NCI-H82 (cell line): ENCODE measurements around the gene LIMCH1.
"Not testable (repeated sequence)": the region's sequence is repeated elsewhere in the genome, so short reads cannot be mapped to it uniquely, and the experiment has no call there.

Experiments used
- DNase-seq: peaks from one replicate; lab custom pipeline; 2025; lab: John Stamatoyannopoulos, UW

LIMCH1 gene

DNA sequence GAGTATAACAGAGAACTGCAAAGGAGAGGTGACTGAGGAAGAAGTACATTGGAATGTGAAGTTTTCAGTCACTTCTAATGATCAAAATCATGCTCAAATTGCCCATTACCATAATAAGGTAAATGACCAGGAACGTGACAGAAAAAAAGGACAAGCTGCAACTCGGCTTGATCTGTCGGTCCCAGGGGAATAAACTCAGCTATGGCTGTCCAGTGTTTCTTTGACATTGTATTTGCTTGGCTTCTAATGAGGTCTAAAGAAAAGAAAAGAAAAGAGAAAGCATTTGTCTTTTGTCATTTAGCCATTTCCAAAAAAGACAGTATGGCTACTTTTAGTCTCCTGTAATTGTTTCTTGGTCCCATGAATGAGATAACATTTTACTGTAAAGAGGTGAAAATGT, 185.3 kb downstream of the LIMCH1 start:
- DNase-seq = no peak

DNA sequence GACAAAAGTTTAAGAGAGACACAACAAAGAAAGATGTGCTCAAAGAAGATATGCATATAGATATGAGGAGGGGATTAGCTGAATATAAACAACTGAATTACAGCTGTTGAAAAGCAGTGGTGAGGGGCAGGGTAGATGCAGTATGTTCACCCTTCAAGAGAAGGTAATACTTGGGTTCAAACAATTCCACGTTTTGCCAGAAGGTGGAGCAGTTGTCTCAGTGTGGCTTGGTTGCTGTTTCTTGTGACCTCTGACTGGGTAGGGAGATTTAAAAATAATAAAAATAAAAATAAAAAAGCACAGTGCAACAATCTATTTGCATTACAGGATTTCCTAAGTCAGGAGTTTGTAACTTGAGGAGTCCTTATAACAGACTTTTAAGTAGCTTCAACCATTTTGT, 187.3 kb downstream of the LIMCH1 start:
- peak; percentile 13 for DNase-seq

DNA sequence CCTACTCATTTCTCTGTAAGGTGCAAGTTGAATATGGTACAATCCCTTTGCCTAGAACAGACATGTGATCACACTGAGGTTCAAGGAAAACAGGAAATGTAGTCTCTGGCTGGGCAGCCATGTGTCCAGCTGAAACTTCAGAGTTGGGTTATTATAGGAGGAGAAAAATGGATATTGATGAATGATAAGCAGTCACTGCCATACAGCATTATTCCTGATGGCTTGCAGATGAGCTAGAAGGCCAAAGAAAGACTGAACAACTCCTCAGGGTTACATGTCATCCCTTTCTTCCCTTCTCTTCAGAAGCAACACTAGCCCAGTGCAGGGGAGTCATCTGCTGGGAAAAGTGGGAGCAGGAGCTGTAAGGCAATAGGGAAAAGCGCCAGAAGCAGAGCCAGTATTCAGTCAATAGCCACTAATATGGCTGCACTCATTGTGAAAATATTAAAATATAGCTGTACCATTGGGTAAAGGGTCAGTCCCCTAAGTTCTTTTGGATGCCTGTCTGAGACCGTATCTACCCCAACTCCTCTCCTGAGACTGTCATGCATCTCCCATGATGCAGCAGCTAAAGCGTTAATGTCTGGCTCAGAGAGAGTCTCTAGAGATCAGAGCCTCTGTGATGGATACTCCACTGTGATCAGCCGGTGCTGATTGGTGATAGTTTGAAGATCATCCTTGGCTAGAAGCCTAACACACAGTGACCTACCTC, 190.1 kb downstream of the LIMCH1 start:
- DNase-seq = no peak

DNA sequence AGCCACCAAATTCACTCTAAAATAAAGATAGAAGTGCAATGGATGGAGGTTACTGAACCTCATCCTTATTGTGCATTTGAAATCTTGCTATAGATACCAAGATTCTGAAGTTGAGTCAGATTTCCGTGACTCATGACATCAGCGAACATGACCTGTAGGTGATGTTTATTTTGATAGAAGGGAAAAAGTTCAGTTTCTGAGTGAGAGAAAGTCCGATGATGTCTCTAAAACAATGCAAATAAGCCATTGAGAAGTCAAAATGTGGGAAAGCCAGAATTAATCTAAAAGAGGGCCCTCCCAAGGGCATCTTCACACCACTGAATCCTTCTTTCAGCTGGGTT, 190.6 kb downstream of the LIMCH1 start:
- no peak for DNase-seq

DNA sequence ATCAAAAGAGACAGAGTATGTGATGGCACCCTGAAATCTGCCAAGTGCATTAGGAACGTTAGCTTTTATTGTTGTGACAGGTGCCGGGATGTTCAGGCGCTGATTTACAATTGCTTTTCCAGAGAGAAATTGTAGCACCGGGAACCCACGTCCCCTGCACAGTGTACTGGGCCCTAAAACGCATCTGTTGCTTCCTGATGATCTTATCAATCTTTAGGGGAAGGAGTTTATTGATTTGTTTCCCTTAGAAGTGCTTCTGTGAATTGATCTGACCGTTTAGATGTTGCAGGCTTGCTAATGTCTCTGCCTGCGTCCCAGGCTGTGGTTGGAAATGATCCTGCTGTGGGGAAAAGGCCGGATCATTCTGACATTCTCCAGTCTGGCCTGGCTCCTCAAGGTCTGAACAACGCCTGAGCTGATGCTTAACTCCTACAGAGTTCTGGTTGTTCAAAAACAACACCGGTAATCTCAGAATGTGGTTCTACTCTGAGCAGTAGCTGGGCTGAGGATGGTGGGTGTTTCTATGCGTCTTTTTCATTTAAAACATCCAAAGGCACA, 193.7 kb downstream of the LIMCH1 start:
- DNase-seq = peak; percentile 59

DNA sequence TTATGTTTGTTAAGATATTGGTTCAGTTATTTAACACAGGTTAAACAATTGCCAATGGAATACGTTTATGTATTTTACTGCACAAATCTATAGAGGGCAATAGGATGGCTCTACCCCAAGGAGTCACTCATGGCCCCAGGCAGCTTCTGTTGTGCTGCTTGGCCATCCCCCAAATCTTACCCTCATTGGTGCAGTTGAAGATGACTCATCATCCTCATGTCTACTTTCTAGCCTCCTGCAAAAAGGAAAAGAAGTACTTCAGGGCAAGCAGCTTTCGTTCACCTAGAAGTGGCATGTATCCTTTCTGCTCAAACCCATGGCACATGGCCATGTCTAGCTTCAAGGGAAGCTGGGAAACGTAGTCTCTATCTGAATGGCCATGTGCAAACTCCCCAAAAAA, 196.4 kb downstream of the LIMCH1 start:
- no peak for DNase-seq

DNA sequence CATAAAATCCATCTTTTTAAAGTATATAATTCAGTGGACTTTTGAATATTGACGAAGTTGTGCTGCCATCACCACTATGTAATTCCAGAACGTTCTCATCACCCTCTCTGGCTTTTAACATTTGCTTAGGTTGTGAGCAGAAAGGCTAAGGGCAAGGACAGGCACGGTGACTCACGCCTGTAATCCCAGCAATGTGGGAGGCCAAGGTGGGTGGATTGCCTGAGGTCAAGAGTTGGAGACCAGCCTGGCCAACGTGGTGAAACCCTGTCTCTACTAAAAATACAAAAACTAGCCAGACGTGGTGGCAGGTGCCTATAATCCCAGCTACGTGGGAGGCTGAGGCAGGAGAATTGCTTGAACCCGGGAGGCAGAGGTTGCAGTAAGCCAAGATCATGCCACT, 199.5 kb downstream of the LIMCH1 start:
- not testable (repeated sequence) for DNase-seq

DNA sequence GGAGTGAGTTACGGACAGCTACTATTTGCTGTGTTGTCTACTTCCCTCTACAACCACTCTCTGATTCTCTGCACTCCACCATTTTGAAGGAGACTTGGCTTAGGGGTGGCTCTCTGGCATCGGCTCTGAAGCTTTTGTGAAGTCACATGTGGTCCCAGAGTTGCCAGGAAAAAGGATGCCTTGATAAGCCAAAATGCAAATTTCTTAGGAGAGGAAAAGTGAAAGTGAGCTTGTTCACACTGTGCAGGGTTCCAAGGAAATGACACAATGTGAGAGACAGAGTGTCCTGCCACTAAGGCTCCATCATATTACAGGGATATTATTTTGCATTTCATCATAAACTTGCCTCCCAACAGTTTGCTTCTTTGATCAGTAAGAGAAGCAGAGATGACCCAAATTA, 203.4 kb downstream of the LIMCH1 start:
- DNase-seq = peak; percentile 49

DNA sequence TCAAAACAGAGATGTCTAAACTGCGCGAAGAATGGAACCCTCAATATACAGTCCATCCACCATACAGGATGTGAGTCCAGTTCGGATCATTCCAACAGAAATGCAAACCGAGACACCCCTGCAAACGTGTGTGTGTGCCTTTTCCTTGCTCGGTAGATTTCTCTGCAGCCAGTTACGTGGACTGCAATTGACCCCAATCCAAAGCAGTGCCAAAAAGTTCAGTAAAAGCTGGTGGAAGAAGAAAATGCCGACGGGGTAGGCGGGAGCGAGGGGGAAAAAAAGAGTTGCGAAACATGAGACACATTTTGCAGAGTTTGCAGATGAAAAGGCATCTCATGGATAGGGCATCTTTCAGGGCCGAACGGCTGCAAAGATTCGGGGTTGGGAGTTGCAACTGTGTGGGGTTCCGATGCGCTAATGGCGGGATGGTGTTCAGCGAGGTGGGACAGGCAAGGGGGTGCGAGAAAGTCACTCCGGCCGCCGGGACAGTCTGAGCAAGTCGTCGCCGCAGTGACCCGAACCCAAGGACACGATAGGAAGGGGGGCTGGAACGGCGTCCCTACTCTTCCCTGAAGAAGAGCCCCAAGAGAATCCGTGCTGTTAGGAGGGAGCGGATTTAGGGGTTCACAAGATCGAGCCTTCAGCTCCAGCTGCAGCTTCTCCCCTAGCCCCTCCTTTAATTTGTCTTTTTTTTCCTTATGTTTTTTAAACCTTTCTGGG, 206.8 kb downstream of the LIMCH1 start:
- peak; percentile 64 for DNase-seq

DNA sequence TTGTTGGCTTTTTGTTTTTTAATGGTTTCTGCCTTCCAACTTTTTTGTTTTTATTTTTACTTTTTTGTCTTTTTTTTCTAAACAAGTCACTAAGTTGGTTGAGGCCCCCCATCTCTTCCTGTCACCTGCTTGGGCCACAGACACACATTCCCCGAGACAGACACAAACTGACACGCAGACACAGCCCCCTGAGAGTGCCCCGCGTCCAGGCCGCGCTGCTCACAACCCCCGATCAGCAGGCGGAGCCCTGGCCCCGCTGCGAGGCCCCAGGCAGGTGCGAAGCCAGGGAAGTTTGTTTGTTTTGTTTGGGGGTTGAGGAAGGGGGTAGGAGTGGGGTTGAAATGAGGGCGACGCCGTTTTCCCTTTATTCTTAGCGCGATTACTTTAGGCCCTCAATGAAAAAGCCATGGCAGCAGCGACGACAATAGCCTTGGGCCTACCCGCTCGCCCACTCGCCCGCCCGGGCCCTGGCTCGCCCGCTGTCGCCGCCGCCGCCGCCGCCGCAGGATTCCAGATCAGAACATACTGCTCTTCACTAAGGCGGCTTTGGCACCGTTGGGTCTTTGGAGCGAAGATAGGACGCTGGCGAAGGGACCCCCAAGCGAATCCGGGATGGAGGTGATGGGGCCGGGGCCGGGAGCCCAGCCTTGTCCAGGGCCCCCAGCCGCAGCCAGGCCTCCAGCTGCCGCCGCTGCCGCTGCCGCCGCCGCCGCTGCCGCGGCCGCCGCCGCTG, 207.5 kb downstream of the LIMCH1 start:
- peak; percentile 62 for DNase-seq

DNA sequence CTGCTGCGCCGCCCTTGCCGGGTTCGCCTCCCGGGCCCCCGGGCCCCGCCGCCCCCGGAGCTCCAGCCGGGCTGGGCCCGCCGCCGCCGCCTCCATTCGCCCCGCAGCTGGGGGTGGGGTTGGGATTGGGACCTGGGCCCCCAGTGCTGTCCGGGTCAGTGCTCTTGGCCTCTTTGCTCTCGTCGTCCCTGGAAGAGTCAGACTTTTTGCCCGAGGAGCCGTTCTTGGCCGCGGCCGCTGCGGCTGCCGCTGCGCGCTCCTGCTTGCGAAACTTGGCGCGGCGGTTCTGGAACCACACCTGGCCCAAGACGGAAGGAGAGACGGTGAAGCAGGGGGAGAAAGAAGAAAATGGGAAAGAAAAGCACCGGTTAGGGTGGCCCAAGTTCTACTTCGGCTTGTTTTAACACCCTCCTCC, 208.1 kb downstream of the LIMCH1 start:
- DNase-seq = peak; percentile 47

DNA sequence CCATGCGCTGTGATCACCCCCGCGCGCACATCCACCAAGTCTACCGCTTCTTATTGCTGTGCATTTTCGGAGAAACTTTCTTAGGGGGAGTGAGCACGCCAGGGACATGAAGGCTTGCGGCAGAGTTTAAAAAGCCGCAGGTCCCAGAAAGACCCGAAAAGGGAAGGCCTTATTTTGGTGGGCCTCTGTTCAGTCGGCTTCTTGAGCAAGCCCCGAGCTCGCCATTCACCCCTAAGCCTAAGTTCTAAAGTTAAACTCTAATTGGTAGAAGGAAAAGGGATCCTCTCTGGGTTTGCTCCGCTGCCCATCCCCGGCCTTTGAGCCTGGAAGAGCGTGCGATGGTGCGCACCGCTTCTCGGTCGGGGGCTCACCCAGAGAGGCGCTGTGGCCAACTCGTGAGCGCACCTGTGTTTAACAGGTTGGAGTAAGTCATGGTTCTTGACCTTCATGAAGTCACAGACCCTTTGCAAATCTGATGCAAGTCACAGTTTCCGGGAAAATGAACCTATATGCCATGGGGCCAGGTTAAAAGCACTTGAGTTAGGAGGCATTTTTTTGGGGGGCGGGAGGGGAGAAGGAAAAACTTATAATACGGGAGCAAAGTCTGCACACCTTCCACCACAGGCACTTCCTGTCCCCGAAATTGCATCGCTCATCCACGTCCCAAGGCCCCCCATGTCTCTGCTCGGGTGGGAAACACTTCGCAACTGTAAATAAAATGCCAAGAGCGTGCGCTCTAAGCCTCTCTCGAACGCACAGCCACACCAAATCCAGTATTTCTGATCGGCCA, 208.7 kb downstream of the LIMCH1 start:
- peak; percentile 66 for DNase-seq

DNA sequence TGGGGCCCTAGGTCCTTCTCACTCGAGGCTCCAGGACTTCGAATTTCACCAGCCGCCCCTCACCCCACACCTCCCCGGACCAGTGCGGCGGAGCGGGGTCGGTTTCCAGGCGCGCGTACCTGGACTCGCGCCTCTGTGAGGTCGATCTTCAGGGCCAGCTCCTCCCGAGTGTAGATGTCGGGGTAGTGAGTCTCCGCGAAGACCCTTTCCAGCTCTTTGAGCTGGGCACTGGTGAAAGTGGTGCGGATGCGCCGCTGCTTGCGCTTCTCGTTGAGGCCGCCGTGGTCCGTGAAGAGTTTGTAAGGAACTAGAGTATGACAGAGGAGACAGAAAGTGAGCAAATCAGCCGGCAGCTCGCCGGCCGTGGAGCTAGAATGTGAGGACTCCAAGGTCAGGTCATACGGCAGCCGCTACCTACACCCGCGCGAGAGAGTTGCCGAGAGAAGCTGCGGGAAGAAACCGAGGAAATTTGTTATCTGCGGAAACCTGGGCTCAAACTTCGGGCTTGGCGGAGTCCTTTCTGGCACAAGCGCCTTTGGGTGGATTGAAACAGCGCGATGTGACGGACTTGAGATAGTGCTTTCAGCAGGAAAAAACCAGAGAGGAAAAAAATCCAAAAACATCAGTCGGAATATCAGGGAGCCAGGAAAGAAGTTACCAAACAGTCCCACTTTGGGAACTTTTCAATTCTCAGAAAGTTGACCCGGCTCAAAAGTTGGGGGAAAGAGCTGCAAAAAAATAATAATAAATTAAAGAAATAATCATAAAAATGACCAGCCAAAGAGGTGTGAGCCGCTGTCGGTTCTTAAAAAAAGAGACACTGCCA, 209.5 kb downstream of the LIMCH1 start:
- peak; percentile 69 for DNase-seq

DNA sequence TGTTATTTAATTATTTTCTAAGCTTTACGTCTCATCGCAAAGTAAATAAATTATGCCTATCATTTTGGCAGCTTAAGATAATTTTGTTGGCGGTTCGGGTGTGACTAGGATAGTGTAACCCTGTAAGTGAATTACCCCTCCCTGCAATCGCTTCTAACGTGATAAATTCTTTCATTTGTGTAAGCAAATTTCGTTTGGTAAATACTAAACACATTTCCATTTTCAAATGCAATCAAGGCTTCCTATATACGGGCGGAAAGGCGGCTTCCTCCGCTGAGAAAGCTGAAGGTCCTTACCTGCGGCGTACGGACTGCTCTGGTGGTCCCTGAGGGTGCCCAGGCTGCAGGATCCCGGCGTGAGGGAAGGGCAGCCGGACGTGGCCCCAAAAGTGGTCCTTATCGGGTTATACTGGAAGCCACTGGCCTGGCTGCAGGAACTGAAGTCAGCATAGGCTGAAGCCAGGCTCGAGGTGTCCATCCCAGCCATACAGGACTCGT, 210.2 kb downstream of the LIMCH1 start:
- DNase-seq = peak; percentile 86

DNA sequence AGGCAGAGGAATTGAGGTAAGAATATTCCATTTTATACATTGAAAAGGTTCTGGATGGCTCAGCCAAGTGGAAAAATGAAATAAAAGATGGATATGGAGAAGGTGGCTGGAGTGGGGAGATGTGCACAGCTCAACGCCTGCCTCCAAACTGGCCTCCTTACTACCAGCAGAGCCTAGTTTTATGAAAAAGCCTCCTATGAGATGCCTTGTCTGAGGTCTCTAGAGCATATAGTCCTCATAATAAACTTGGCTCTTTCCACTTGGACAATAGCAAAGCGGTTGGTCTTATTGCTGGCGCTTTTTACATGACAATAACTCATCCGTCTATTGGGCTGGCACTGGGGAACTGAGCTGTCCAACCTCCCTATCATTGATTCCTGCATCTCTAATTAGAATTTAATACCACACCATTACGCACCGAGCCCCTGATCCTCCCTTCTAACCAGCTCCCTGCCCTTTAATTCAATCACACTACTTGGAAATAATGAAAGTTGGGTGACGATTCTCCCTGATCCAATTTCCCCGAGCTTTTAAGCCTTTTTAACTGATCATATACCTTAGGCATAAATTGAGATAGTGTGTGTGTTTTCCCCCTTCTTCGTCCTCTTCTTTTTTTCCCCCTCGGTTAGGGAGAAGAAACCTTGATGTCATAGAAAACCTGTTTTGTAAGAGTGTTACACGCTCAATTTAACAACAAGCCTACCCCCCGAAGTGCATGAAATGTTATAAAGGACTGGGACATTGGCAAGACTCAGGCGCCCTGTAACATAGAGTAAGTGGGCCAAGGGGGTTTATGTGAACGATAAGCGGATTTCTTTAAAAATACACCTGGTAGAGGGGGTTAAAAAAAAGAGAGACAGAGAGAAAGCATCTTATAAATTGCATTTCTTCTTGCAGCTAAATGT, 210.9 kb downstream of the LIMCH1 start, which contains the start of gene PHOX2B:
Gene PHOX2B, minus strand, starts transcription at position 155 of the 905 bp plus-strand sequence. Its CDS starts 115 bp downstream, at position 40.
- peak; percentile 98 for DNase-seq

DNA sequence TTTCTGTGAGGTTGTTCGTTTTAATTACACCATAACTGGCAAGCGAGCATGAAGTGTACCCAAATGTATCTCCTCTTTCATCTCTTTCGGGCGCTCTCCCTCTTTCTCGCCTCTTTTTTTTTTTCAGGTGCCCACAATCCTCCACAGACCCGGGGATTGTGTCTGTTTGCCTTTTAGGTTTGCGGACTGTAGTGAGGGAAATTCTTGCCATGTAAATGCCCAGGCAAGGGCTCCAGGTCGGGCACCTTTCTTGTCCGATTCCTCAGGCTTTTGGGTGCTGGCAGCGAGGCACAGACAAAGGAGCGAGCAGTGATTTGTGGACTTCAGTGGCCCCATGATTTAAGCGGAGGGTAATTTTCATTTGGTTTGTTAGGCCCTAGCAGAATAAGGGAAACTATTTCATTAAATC, 211.7 kb downstream of the LIMCH1 start:
- DNase-seq = peak; percentile 76
